Activated effector memory CD4-positive, alpha-beta T cell treated with Interleukin-2 at 50 U/mL for 16 hours (primary cell): ENCODE results near the gene ASIC1.

Experiments used
- DNase-seq: peaks from one replicate; pipeline ENCODE4 v3.0.0-alpha.2; 2020

Gene ASIC1

GRCh38 chr12:50085615-50086072, 28.2 kb downstream of the ASIC1 start:
- DNase-seq, result no peak

DNA sequence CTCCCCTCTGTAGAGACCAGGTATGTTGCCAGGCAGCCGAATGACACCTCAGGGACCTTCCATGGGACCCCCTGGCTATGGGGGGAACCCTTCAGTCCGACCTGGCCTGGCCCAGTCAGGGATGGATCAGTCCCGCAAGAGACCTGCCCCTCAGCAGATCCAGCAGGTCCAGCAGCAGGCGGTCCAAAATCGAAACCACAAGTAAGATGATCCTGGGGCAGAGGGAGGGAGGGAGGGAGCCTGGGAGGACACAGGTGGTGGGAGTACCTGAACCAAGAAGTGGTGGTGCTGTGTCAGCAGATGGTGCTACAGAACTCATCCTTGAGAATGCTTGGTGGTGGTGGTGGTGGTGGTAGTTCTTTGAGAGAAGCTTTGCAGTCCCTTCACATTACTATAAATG, 28.8 kb downstream of the ASIC1 start:
- no peak for DNase-seq

- DNase-seq, result no peak
Measured at GRCh38 chr12:50087151-50087550, 29.8 kb downstream of the ASIC1 start.

GRCh38 chr12:50087995-50088394, 30.6 kb downstream of the ASIC1 start:
- no peak for DNase-seq

- peak; percentile 21 for DNase-seq
Measured at GRCh38 chr12:50088577-50089335, 31.4 kb downstream of the ASIC1 start.

- DNase-seq, result no peak
Measured at GRCh38 chr12:50089730-50090129, 32.3 kb downstream of the ASIC1 start.

- DNase-seq, result no peak
Measured at GRCh38 chr12:50090391-50090790, 33.0 kb downstream of the ASIC1 start.

DNA sequence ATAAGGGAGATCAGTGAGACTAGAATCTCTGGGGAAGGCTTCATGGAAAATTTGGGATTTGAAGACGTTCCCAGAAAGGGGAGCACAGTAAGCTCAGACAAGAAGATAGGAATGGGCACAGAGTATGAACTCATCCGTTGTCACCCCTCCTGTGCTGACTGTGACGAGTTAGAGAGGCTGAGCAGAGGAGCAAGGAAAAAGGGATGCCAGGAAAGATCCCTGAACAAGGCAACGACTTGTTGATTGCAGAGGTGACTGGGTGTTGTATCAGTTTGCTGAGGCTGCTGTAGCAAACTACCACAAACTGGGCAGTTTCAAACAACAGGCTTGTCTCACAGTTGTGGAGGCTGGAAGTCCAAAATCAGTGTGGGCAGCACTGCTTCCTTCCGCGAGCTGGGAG, 40.6 kb downstream of the ASIC1 start:
- DNase-seq, result no peak

GRCh38 chr12:50099302-50100008, 42.1 kb downstream of the ASIC1 start:
- no peak for DNase-seq

DNA sequence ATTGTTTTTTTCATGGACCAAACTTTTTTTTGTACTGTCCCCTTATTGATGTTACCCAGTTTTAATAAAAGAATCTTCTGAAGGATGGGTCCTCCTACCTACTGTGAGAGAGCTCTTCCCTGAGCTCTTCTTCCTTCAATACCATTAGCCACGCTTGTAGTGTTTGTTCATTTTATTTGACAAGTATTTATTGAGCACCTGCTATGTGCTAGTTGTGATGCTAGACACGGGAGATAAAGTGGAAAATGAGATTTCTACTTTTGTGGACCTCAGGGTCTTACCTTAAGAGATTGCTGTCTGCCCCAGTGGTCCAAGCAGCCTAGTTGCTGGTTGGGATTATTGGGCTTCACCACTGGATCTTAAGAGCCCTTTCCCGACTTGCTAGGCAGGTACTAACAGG, 43.2 kb downstream of the ASIC1 start:
- no peak for DNase-seq

DNA sequence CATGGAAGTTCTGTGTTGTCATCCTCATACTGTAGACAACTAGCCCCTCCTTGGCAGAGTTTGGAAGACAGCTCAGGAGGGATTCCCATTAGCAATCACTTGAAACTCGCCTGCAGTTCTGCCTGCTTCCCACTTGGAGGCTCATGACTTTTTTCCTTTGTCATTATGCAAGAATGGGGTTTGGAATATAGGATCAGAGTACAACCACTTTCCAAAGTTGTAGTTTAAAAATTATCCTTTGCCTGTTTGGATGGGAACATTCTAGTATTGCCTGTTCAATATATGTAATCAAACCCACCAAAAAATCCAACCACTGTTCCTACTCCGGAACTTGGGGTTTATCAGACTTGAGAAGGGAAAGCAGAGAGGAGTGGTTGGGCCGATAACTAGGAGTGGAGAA, 44.3 kb downstream of the ASIC1 start:
- DNase-seq, result no peak

- no peak for DNase-seq
Measured at GRCh38 chr12:50102131-50102531, 44.7 kb downstream of the ASIC1 start.

DNA sequence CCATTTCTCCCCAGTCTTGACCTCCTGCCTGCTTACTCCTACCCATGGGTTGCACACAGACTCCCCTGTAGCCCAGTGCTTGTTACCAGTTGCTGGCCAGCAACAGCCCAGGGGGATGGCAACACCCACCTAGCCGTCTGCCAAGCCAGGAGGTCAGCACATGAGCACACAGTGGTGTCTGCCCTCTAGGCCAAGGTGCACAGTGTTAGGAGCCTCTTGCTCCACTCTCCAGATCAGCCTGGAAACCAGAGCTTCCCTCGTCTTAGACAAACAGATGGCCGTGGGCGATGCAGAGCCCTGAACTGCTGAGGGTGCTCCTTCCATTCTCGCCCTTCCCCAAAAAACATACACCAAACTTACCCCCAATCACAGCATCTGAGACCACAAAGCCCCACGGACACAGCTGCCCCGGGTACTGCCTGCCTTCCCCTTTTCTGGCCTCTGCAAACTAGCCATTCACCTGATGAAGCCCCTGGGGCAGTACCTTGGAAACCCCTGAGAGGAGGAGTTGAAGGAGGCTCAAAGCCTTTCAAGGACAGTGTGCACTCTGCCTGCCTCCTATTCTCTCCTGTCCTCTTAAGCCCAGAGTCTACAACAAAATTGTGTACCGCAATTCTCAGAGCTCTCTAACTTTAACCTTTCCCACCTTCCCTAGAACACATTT, 45.4 kb downstream of the ASIC1 start:
- DNase-seq, result no peak

DNA sequence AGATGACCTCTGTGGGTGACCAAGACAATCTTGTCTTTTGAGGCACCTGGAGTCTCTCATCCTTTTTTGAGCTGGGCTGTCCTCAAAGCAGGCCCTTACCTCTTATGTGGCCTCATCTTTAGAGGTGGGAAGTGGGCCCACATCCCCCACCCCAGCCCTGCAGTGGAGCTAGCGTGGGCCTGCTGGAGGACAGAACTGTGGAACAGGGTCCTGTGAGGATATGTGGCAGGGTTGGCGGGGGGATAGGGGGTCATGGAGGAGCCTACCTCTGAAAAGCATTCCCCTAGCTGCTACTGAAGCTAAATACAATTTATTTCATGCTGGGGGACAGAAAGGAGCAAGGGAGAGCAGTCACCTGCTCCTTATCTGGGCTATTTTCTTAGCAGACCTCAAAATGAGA, 46.0 kb downstream of the ASIC1 start:
- no peak for DNase-seq

GRCh38 chr12:50103767-50104321, 46.4 kb downstream of the ASIC1 start, which contains the start of gene GPD1:
GPD1 (plus strand) TSS chr12:50104008; CDS start chr12:50104051, 43 bp downstream.
- DNase-seq, result no peak

DNA sequence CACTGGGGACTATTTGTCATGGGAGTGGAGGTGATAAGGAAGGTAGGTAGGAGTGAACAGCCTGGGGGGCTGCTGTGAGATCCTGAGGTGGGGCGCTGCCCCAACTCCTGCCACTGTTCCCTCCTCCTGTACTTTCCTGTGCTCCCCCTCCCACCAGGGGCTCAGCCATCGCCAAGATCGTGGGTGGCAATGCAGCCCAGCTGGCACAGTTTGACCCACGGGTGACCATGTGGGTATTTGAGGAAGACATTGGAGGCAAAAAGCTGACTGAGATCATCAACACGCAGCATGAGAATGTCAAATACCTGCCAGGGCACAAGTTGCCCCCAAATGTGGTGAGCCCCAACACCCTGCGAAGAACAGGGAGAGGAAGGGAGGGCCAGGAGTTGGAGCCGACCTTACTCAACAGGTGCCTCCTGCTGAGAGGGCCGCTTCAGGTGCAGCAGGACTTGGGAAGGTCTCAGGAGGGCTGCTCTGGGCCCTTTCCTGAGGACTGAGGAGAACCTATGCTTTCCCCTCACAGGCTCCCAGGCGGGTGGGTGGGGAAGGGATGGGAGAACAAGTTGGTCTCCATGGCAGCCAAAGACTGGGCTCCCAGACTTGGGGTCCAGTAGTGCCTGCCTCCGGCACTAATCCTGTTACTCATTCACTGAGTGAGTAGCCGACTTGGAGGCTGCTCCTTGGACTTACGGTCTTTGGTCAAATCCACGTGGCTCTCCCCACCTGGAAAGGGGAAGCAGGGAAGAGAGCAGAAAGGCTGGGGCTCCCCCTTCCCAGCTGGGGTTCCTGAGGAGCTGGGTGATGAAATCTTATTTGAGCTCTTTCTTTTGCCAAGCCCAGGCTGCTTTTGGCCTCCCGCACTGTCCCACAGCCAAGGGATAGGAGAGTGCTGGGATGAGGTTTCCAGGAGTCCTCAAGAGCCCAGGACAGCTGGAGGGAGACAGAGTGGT, 47.3 kb downstream of the ASIC1 start:
- DNase-seq, result no peak

- no peak for DNase-seq
Measured at GRCh38 chr12:50105913-50106450, 48.6 kb downstream of the ASIC1 start.

DNA sequence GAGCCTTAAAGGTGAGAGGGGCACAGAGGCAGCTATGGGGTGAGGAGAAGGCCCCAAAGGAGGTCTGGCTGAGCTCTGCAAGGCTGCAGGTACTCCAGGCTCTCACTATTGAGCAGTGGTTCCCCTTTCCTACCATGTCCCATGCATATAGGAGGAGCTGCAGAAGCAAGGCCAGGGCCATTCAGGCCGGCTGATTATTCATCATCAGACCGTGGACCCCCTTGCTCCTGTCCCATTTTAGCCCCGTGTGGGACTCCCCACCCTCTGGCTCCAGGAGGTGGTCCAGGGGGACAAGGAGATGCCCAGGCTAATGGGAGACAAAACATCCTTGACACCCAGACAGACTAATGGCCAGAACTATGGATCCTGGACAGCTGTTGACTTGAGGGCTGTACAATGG, 49.5 kb downstream of the ASIC1 start:
- DNase-seq, result no peak

- no peak for DNase-seq
Measured at GRCh38 chr12:50107416-50108268, 50.2 kb downstream of the ASIC1 start.

GRCh38 chr12:50109319-50109718, 51.9 kb downstream of the ASIC1 start:
- DNase-seq, result no peak
